Activated T-cell treated with anti-CD3 and anti-CD28 coated beads for 24 hours (primary cell): ENCODE measurements around the gene ADAMTS17.

Experiments
- DNase-seq: peaks from one replicate; pipeline ENCODE4 v3.0.0-alpha.2; 2020; ENCODE audit warnings: low read depth

ADAMTS17 gene

DNA sequence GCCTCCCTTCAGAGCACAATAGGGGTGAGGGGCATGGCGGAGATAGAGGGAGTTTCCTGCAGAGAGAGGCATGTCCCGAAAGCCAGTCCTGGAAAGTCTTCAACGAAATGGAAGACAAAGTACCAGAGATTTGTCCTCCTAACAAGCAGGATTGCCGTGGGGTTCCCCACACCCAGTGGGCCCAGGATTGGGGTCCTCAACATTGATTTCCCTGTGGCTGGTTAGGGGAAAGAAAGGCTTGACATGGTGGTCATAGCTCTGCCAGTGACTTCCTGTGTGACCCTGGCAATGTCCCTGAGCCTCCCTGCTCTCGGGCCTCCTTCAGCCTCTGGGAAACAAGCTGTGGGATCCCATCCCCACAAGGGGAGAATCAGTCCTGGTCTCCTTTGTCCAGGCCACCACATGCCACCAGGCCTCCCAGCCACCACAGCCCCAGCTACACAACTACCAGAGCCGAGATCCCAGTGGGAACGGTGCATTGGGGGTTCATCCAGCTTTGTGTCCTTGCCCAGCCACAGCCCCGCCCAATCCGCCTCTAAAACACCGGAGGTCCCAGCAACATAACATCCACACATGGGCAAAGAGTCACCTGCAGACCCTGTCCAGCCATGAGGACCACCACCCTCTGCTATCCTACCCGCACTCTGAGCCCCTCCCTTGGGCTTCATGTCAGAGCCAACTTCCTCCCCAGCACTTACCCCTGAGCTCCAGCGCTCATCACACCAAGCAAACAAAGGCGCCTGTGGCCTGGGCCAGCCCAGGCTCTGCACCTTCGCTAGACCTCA, 63.0 kb downstream of the ADAMTS17 start:
- no peak for DNase-seq

- no peak for DNase-seq
These were observed 64.5 kb downstream of the ADAMTS17 start for GRCh38 chr15:100277087-100277855.

DNA sequence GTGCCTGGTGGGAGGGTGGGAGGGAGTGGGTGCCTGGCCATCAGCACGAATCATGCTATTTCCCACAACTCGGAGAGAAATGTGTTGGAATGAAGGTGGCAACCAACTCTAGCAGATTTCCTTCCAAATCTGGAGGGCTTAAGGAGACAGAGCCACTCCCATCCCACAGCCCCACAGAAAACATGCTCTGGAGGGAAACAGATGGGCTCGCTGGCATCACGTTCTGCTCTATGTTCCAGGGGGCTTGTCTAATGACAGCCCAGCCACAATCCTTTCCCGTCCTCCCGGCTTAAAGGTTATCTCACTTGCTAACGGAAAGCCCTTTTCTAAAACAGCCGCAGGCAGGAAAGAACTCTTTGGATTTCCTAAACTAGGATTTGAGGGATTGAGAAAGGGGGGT, 65.3 kb downstream of the ADAMTS17 start:
- DNase-seq = no peak

DNA sequence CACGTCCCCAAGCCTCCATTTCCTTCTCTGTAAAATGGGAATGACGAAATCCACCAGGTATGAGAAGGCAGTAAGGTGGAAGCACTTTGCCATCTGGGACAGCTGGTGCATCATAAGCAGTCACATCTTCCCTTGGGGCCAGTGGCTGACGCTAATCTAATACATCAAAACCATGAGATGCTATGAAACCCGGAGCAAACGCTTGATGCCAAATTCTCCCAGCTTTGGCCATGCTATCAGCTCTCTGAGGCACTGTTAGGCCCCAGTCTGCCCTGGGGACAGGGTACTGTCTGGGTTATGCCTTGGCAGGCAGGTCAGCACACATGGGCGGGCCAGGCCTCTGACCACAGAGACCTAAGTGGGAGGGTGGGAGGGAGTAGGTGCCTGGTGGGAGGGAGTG, 66.1 kb downstream of the ADAMTS17 start:
- no peak for DNase-seq

DNA sequence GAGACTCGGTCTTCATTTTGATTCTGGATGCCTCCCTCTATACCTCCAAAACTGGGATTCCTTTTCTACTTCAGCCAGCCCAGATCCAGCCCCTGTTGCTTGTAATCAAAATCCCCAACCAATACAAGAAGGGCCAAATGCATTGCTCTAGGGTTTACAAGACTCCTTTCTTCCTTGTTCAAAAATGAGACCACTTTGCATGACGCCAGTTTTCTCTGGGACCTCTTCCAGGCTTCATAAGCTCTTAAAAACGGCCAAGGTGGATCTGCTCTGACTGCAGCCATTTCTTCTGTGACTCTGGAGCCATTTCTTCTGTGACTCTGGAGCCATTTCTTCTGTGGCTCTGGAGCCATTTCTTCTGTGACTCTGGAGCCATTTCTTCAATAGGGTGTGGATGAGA, 71.9 kb downstream of the ADAMTS17 start:
- DNase-seq = no peak

DNA sequence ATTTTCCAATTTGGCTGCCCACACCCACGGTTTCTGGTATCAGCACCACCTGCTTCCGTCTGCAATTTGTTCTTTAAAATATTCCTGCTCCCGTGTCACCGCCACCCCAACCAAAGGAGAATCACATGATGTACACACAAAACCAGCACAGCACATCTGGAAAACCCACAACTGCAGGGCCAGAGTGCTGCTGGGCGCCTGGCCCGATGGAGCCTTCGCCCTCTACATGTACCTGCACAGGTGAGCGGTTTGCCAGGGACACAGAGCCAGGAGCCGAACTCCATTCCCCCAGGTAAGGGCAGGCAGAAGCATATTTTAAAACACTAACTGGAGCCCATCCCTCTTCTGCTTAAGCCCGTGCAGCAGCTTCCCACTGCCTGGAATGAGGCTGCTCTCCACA, 75.6 kb downstream of the ADAMTS17 start:
- no peak for DNase-seq

GRCh38 chr15:100265641-100266035, 76.1 kb downstream of the ADAMTS17 start:
- no peak for DNase-seq

- DNase-seq = no peak
These were observed 76.7 kb downstream of the ADAMTS17 start for GRCh38 chr15:100264994-100265640.

- DNase-seq = no peak
These were observed 77.9 kb downstream of the ADAMTS17 start for GRCh38 chr15:100263721-100264455.

GRCh38 chr15:100263031-100263430, 78.7 kb downstream of the ADAMTS17 start:
- no peak for DNase-seq

- no peak for DNase-seq
These were observed 80.2 kb downstream of the ADAMTS17 start for GRCh38 chr15:100261302-100262240.

GRCh38 chr15:100259266-100259665, 82.5 kb downstream of the ADAMTS17 start:
- no peak for DNase-seq

DNA sequence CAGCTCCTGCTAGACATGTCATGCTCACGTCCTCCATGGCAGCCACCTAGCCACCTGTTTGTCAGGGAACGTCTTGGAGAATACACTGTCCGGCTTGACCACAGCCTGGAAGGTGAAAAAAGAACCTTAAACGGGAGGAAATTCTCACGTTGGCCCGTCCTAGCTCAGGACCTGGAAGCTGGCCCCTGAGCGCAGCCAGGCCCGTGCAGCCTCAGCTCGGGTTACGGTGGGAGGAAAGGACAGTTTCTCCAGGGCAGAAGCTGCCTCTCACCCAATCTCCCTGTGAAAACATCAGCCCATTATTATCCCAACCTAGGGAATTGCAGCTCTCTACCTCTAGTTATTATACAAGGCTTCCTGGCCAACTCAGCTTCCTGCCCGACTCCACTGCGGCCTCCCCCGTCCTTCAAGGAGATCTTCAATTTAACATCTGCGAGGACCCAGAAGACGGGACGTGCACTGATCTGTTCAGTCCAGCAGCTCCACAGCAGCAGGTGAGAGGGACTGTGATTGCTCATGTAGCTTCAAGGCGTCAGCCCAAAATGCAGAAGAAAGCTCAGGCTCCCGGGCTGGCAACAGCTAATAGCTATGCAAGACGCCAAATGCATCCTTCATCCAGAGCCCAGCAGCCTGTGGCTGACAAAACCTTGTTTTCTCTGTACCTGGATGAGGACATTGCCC, 84.7 kb downstream of the ADAMTS17 start:
- no peak for DNase-seq

DNA sequence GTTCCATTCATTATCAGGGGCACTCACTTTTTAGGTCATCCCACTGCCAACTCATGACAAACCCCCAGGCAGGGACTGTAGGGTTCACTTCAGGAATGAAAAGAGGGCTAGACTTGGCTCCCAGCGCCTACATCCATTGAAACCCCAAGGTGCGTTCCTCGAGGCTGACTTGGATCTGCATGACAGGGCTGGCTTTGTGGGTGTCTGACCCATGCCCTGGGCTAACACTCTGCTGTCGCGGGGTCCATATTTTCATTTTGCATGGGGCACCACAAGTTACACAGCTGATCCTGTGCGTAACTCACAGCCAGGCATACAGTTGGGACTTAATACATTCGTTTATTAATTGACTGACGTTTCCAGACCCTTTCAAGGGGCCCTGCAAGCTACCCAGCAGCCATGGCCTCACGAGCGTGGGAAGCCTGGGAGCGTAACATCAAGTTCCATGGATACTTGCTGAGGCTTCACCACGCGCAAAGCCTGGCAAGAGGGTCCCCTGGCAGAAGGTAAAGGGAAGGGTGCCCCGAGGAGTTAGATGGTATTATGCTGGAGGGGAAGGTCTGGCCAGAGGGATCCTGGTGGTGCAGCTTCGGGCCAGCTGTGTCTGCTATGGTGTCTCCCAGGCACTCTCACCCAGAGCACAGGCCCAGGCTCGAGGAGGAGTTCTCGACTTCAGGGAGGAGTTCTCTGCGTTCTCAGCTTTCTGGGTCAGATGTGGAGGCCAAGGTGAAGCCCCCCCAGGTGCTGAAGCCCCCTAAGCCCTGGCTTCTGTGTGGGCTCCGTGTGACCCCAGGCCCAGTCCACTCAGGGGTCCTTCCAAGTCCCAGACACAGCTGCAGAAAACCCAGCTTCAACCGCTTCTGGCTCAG, 85.4 kb downstream of the ADAMTS17 start:
- no peak for DNase-seq

GRCh38 chr15:100255644-100256043, 86.1 kb downstream of the ADAMTS17 start:
- DNase-seq = no peak

GRCh38 chr15:100254691-100255090, 87.1 kb downstream of the ADAMTS17 start:
- no peak for DNase-seq

GRCh38 chr15:100254285-100254684, 87.5 kb downstream of the ADAMTS17 start:
- no peak for DNase-seq

GRCh38 chr15:100253640-100254039, 88.1 kb downstream of the ADAMTS17 start:
- DNase-seq = no peak

DNA sequence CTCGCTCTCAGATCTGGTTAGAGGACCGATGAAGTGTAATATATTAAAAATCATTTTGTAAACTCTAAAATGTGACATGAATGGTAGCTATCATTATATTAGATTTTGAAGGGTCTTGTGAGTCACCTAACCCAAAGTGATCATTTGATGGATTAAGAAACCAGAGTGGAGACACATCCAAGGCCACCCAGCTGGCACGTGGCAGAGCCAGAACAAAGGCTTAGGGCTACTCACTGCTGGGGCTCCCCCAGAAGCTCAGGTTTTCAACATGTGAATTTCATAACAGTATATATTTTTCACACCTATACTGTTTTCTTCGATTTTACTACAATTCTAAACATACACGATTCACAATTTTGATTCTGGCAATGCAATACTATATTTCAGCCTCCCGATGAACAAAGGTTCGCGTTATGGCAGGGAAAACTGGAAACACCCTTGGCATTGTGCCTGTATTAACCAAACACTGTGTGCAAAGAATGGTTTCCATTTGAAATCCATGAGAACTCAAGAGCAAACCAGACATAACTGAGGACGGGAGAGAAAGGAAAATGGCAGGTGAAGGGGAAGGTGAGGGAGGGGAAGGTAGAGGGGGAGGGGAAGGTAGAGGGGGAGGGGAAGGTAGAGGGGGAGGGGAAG, 88.9 kb downstream of the ADAMTS17 start:
- no peak for DNase-seq
